Measurements from ENCODE around the gene LAPTM5.
A peak's percentile ranks its signal among the peaks of the same experiment; 100 is the strongest.

Gene LAPTM5

GRCh38 chr1:30699762-30700161, 57.8 kb downstream of the LAPTM5 start:
- no peaks in the 10 kb centered on the region for H3K36me3 ChIP-seq
- no peak for TF ChIP-seq CTCF (IDR thresholded peaks at IDR 0.05)
- H3K27ac ChIP-seq, result no peak overlapping the region
- peaks cover 0 to 16% (median 10%) of the 10 kb centered on the region in 4 donors for H3K4me1 ChIP-seq
- H3K9me3 ChIP-seq, result no peaks in the 10 kb centered on the region
- DNase-seq, result no peak
- H3K4me3 ChIP-seq, result no peak overlapping the region
- H3K27me3 ChIP-seq, result peaks cover 0 to 16% of the 10 kb centered on the region in 2 donors
- intact Hi-C loops (cut with DNase I; ENCODE audit: low total_unique reads), result loop anchor here (10.0 kb wide), 1 partner anchor 305 kb away; no protein-coding TSS in a partner anchor

- Histone ChIP-seq H3K4me1 (peaks cover 0 to 14% (median 9%) of the 10 kb centered on the region in 4 donors), H3K9me3 (no peaks in the 10 kb centered on the region), H3K27me3 (peaks cover 0 to 16% of the 10 kb centered on the region in 2 donors), H3K27ac (peak overlapping the region in 1 of 2 donors; percentile 15), H3K36me3 (no peaks in the 10 kb centered on the region), H3K4me3 (no peak overlapping the region)
- no peak for TF ChIP-seq CTCF (IDR thresholded peaks at IDR 0.05)
- peak; percentile 63 to 76 for DNase-seq
- intact Hi-C loops (cut with DNase I; ENCODE audit: low total_unique reads), result loop anchor here (10.0 kb wide), 1 partner anchor 304 kb away; no protein-coding TSS in a partner anchor
These were observed 59.1 kb downstream of the LAPTM5 start for GRCh38 chr1:30698401-30698981.

- peak; percentile 34 to 65 for DNase-seq
- Histone ChIP-seq H3K27ac (peak overlapping the region in 1 of 2 donors; percentile 15), H3K4me3 (no peak overlapping the region)
These were observed 59.8 kb downstream of the LAPTM5 start for GRCh38 chr1:30697571-30698376.

GRCh38 chr1:30696831-30697230, 60.7 kb downstream of the LAPTM5 start:
- Histone ChIP-seq H3K4me1 (peaks cover 0 to 14% (median 9%) of the 10 kb centered on the region in 4 donors), H3K4me3 (no peak overlapping the region), H3K9me3 (no peaks in the 10 kb centered on the region), H3K36me3 (no peaks in the 10 kb centered on the region), H3K27ac (no peak overlapping the region), H3K27me3 (peaks cover 0 to 19% of the 10 kb centered on the region in 2 donors)
- DNase-seq, result peak in 1 of 2 donors; percentile 50
- no peak for TF ChIP-seq CTCF (IDR thresholded peaks at IDR 0.05)
- intact Hi-C loops (cut with DNase I; ENCODE audit: low total_unique reads), result loop anchor here (10.0 kb wide), 1 partner anchor 302 kb away; no protein-coding TSS in a partner anchor

More at GRCh38 chr1:30697571-30698376, 59.8 kb downstream of the LAPTM5 start:
- peaks cover 0 to 14% (median 9%) of the 10 kb centered on the region in 4 donors for H3K4me1 ChIP-seq
- no peaks in the 10 kb centered on the region for H3K9me3 ChIP-seq
- peaks cover 0 to 18% of the 10 kb centered on the region in 2 donors for H3K27me3 ChIP-seq
- no peaks in the 10 kb centered on the region for H3K36me3 ChIP-seq
- no peak for TF ChIP-seq CTCF (IDR thresholded peaks at IDR 0.05)
- intact Hi-C loops (cut with DNase I; ENCODE audit: low total_unique reads), result loop anchor here (10.0 kb wide), 1 partner anchor 303 kb away; no protein-coding TSS in a partner anchor

- TF ChIP-seq CTCF (IDR thresholded peaks at IDR 0.05), result no peak
- Histone ChIP-seq H3K9me3 (no peaks in the 10 kb centered on the region), H3K27ac (no peak overlapping the region), H3K27me3 (peaks cover 0 to 29% of the 10 kb centered on the region in 2 donors), H3K4me1 (peaks cover 0 to 14% (median 9%) of the 10 kb centered on the region in 4 donors), H3K36me3 (no peaks in the 10 kb centered on the region), H3K4me3 (no peak overlapping the region)
- intact Hi-C loops (cut with DNase I; ENCODE audit: low total_unique reads), result loop anchor here (10.0 kb wide), 1 partner anchor 301 kb away; no protein-coding TSS in a partner anchor
- peak; percentile 86 to 88 for DNase-seq
These were observed 62.1 kb downstream of the LAPTM5 start for GRCh38 chr1:30695439-30695841.
